NCI-H2107 (cell line): Measurements from ENCODE around the gene HRC.

Experiments used
- DNase-seq: peaks from one replicate; lab custom pipeline; 2025; lab: John Stamatoyannopoulos, UW

The HRC gene

GRCh38 chr19:49114630-49115363 lies 40.4 kb downstream of the HRC start:
- no peak for DNase-seq

GRCh38 chr19:49113762-49114629 lies 41.2 kb downstream of the HRC start, which contains the start of gene LIN7B:
TSS of gene LIN7B (plus strand) at chr19:49114370. CDS start at chr19:49114405, 35 bp downstream.
- no peak for DNase-seq

- DNase-seq, result no peak
Observed at GRCh38 chr19:49111218-49111998, 43.8 kb downstream of the HRC start.

- no peak for DNase-seq
Observed at GRCh38 chr19:49110567-49110966, 44.6 kb downstream of the HRC start.

- DNase-seq, result no peak
Observed at GRCh38 chr19:49109569-49110233, 45.5 kb downstream of the HRC start.

GRCh38 chr19:49109051-49109450 lies 46.1 kb downstream of the HRC start:
- no peak for DNase-seq

- no peak for DNase-seq
Observed at GRCh38 chr19:49107625-49108459, 47.4 kb downstream of the HRC start.

- DNase-seq, result no peak
Observed at GRCh38 chr19:49106648-49107135, 48.5 kb downstream of the HRC start.

GRCh38 chr19:49104229-49104864 lies 50.8 kb downstream of the HRC start:
- DNase-seq, result no peak

- no peak for DNase-seq
Observed at GRCh38 chr19:49103331-49104085, 51.7 kb downstream of the HRC start.

GRCh38 chr19:49102303-49102702 lies 52.9 kb downstream of the HRC start:
- DNase-seq, result no peak
